COLO668 (cell line): ENCODE measurements around the gene NLRP5.
"Not testable (repeated sequence)": the region's sequence is repeated elsewhere in the genome, so short reads cannot be mapped to it uniquely, and the experiment has no call there.

ENCODE experiments used
- DNase-seq: peaks from one replicate; lab custom pipeline; 2025; ENCODE audit not compliant: unreplicated experiment; lab: John Stamatoyannopoulos, UW

Gene NLRP5

GRCh38 chr19:55986487-55986886 lies at the start of gene NLRP5:
NLRP5 (plus strand) TSS chr19:55986775.
- DNase-seq: peak; percentile 6

DNA sequence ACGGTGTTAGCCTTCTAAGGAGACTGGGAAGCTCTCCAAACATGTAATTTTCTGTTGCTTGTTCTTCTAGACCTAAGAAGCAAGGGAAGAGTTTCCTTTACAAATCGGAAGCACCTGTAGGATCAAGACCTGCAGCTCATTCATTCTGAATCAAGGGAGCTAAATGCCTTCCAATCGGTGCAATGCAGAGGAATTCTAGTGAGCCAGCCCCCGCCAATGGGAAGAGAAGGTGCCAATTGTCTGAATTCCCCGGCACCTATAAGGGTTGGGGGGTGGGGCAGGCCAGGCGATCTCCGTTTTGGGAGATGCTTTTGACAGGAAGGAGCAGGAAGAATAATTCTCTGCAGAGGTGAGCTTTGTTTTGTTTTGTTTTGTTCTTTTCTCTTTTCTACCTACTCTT lies 47.4 kb upstream of the NLRP5 start:
- no peak for DNase-seq

DNA sequence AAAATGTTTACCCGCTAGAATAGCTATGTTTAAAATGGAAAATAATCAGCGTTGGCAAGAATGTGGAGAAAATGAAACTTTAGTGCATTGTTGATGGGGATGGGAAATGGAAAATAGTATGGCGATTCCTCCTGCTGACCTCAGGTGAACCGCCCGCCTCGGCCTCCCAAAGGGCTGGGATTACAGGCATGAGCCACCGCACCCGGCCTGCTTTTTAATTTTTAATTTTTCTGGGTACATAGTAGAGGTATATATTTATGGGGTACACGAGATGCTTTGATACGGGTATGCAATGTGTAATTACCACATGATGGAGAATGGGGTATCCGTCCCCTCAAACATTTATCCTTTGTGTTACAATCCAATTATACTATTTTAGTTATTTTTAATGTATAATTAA lies 46.3 kb upstream of the NLRP5 start:
- no peak for DNase-seq

GRCh38 chr19:55947532-55947931 lies 39.0 kb upstream of the NLRP5 start, which contains the start of gene NLRP8:
NLRP8 (plus strand) TSS chr19:55947832.
- DNase-seq: no peak

DNA sequence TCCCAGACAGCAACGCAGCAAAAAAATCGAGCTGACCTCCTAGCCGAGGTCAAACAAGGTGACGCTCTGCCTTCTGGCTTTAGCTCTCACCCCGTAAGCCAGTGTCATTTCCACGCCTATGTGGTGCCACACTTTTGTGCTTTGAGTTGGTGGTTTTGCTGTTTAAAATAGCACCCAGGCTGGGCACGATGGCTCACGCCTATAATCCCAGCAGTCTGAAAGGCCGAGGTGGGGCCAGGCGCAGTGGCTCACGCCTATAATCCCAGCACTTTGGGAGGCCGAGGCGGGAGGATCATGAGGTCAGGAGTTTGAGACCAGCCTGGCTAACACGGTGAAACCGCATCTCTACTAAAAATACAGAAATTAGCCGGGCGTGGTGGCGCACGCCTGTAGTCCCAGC lies 36.0 kb upstream of the NLRP5 start:
- not testable (repeated sequence) for DNase-seq

DNA sequence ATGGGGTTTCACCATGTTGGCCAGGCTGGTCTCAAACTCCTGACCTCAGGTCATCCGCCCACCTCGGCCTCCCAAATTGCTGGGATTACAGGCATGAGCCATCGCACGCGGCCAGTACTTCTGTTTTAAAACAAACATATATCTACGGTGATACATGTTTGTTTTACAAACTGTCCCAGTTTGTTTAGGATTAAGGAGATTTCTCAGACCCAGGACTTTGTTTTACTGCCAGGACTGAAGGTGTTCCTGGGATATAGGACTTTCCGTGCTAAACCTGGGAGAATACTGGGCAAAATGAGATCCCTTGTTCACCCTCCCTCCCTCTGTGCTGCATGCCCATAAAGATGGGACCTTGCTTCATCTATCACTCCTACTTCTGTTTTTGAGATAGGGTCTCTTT lies 30.1 kb upstream of the NLRP5 start:
- no peak for DNase-seq

- no peak for DNase-seq
These were observed 28.2 kb upstream of the NLRP5 start for GRCh38 chr19:55958356-55958755.

DNA sequence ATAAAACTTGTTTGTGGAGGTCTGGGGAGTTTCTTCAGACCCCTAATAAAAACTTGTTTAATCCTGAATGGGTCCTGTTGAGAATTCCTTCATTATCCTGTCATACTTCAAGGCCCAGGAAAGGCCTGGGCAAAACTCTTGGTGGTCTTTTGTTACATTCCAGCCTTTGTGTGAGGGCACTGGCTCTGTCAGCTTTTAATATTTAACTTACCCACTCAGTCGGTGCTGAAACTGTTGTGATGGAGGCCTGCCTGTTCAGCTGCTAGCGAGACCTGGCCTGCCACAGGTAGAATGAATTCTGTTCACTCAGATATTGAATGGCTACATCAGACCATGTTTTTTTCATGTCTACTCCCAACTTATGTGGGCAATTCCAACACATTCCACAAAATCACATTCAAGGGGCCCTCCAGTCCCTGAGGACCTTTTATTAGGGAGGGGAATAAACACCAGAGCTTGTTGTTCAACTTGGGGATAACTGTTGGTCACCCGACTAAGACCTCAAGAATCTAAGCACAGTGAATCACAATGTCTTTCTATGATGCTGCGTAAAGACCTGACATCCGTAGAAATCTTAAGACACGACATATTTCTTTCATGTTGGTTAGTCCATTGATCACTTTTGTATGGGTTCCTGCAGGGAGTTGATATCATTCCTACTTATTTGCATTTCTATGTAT lies 26.4 kb upstream of the NLRP5 start:
- DNase-seq: no peak

GRCh38 chr19:55962186-55962585 lies 24.4 kb upstream of the NLRP5 start:
- DNase-seq: no peak

DNA sequence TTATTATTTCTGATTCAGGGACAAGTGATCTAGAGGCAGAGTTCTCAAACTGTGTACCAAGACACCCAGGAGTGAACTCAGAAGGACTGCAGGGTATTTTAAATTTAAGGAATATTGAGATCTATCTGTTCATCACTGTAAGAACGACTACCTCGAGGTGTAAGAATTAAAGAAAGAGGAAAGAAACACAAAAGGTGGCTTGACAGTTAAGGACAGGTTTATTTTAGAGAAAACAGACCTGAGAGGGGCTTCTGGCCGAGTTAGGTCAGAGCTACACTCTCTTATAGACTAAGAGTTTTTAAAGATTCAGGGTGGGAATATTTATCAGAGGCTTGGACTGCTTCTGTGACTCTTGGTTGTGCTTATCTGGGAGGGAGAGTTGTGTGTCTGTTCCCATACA lies 12.6 kb upstream of the NLRP5 start:
- no peak for DNase-seq

DNA sequence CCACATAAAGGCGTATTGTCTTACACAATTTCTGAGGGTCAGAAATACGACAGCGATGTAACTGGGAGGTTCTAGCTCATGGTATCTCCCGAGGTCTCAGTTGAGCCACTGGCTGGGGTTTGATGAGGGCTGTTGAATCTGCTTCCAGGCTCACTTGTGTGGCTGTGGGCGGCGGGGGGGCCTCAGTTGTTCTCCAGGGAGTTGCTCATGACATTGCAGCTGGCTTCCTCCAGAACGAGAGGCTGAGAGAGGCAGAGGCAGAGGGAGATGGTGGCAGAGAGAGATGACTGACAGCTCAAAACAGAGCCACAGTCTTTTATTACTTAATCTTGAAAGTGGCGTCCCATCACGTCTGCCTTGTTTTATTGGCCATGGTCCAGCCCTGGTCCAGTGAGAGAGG lies 6.2 kb upstream of the NLRP5 start:
- DNase-seq: no peak

DNA sequence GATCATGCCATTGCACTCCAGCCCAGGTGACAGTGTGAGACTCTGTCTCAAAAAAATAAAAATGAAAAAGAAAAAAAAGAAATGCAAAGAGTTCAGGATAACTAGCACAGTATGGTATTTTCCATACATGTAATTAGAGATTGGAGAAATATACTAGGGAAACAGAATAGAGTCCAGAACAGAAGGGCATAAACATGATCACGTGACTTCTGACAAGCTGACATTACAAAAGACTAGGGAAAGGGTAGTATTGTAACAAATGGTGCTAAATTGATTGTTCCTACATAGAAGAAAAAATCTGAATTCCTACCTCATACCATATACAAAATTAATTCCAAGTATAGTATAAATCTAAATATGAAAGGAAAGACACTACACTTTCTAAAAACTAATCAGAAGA lies 1.3 kb upstream of the NLRP5 start:
- DNase-seq: no peak

DNA sequence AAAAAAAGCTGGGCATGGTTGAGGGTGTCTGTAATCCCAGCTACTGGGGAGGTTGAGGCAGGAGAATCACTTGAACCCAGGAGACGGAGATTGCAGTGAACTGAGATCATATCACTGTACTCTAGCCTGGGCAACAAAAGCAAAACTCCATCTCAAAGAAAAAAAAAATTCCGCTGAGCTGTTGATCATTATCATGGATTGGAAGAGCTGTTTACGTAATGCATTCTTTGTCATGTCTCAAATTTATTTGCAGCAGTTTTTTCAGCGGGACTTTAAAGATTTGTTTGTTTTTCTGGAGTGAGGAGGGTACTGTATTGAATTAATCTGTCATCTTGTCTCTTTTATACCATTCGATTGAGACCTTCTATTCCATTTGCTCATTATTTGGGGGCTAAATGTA lies 4.3 kb downstream of the NLRP5 start:
- DNase-seq: no peak

DNA sequence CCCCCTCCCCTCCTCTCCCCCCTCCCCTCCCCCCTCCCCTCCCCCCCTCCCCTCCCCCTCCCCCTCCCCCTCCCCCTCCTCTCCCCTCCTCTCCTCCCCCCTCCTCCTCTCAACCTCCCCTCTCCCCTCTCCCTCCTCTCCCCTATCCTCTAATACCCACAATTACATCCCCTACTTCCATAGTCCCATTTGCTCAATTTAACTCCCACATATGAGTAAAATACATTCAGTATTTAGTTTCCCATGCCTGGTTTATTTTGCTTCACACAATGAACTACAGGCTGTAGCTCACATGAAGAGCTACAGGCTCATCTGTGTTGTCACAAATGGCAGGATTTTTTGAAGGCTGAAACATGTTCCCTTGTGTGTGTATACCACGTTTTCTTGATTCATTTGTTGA lies 6.9 kb downstream of the NLRP5 start:
- no peak for DNase-seq

DNA sequence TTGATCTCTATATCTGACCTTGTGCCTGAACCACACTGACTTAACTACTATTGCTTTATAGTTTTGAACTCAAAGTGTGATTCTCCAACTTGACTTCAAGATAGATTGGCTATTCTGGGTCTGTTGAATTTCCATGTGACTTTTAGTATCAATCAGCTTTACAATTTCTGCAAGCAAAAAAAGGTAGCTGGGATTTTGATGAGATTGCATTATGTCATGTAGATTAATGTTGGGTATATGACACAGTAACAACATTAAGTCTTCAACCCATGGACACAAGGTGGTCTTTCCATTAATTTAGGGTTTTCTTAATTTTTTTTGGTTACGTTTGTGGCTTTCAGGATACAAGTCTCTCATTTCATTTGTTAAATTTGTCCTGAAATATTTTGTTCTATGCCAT lies 28.2 kb downstream of the NLRP5 start:
- DNase-seq: no peak

DNA sequence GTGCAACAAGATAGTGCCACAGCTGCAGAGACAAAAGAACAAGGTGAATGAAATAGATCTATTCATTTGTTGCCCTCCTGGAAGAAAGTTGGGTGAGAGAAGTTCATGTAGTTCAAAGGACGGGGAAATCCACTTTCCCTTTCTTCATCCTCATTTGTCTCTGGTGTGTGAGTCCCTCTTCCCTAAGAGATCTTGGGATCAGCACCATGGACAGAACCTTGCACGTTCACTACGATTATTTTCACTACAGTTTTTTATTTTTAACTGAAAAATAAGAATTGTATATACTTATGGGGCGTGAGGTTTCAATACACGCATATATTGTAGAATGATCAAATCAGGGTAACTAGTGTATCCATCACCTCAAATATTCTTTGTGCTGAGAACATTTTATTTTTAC lies 29.2 kb downstream of the NLRP5 start:
- DNase-seq: no peak

DNA sequence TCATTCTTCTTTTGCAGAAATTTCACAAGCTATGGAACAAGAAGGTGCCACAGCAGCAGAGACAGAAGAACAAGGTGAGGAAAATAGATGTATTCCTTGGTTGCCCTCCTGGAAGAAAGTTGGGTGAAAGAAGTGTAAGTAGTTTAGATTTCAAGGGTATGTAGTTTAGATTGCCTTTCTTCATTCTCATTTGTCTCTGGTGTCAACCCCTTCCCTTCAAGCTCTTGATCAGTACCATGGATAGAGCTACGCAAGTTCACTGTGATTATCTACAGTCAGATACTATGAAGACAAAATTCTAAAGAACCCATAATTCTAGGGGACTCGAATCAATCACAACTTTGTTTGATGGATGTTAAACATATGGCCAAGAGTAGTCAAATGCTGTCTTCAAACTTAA lies 32.8 kb downstream of the NLRP5 start:
- not testable (repeated sequence) for DNase-seq

DNA sequence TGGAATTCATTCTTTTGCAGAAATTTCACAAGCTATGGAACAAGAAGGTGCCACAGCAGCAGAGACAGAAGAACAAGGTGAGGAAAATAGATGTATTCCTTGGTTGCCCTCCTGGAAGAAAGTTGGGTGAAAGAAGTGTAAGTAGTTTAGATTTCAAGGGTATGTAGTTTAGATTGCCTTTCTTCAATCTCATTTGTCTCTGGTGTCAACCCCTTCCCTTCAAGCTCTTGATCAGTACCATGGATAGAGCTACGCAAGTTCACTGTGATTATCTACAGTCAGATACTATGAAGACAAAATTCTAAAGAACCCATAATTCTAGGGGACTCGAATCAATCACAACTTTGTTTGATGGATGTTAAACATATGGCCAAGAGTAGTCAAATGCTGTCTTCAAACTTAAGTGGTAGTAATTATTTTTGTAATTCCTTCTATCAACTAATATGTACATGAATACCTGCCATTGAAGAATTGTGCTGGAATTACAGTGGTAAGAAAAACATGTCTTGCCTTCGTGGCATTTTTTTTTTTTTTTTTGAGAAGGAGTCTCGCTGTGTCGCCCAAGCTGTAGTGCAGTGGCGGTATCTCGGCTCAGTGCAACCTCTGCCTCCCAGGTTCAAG lies 33.9 kb downstream of the NLRP5 start:
- not testable (repeated sequence) for DNase-seq

DNA sequence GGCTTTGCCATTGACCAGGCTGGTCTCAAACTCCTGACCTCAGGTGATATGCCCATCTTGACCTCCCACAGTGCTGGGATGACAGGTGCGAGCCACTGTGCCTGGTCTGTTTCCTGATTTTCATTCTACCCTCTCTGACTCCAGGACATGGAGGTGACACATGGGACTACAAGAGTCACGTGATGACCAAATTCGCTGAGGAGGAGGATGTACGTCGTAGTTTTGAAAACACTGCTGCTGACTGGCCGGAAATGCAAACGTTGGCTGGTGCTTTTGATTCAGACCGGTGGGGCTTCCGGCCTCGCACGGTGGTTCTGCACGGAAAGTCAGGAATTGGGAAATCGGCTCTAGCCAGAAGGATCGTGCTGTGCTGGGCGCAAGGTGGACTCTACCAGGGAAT lies 40.2 kb downstream of the NLRP5 start:
- no peak for DNase-seq

DNA sequence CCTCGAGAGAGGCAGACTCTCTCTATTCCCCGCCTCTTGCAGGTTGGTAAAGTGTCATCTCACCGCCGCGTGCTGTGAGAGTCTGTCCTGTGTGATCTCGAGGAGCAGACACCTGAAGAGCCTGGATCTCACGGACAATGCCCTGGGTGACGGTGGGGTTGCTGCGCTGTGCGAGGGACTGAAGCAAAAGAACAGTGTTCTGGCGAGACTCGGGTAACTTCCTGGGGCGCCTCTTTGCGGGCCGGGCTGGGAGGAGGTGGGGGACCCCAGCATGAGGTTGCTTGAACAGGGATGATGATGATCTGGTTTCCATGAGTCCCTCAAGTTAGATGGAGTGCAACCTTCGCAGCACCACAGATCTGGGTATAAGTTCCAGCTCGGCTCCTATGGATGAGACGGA lies 67.0 kb downstream of the NLRP5 start:
- no peak for DNase-seq

DNA sequence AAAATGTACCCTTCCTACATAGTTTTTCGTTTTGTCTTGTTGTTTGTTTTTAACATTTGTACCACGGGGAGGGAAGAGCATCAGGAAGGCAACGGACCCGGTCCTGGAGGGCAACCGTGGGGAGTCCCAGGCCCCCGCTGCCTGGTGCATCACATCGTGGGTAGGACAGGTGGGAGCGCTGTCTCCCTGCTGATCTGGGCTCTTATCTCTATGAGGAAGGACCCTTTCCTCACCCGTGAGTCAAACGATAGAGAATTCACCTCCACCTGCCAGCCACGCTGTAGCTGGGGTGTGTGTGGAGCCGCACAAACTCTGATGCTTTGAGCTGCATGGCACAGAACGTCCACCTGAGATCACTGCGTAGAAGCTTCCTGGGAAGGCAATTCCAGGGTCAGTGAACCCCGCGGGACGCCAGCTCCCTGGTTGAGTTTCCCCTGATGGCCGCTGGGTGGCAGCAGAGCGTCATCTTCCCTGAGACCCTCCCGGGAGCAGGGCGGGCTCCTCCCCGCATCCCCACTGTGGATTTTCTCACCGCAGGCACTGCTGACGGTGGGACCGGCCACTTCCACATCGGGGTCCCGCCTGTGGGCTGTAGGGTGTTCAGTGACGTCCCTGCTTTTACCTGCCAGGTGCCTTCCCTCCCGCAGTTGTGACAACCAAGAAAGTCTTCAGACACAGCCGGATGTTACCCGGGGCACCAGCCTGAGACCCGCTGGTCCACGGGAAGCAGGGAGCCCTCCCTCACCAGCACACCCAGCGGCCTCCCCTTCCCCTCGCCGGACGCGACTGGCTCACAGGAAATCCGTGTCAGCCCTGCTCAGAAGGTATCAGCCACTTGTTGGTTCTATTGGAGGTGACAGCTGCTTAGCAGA lies 79.8 kb downstream of the NLRP5 start:
- DNase-seq: peak; percentile 47

DNA sequence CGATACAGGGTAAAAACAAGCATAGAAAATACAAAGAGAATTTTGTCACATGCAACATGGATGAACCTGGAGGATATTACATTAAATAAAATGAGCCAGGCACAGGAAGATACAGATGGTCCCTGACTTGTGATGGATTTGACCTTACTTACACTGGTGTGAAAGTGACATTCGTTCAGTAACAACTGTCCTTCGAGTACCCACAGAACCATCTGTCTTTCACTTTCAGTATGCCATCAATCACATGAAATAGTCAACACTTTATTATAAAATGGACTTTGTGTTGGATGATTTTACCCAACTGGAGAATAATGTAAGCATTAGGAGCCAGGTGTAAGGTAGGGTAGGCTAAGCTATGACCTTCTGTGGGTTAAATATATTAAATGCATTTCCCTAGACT lies 83.1 kb downstream of the NLRP5 start:
- no peak for DNase-seq
